ENCODE results near the gene RNF169. TPM values are rescaled to one million over a fixed set of nuclear protein-coding genes. Genes with fewer than 3 reads are reported as not detected.

The RNF169 gene
- total RNA-seq, 1 donor from 2014 or later: 21.3 TPM

DNA sequence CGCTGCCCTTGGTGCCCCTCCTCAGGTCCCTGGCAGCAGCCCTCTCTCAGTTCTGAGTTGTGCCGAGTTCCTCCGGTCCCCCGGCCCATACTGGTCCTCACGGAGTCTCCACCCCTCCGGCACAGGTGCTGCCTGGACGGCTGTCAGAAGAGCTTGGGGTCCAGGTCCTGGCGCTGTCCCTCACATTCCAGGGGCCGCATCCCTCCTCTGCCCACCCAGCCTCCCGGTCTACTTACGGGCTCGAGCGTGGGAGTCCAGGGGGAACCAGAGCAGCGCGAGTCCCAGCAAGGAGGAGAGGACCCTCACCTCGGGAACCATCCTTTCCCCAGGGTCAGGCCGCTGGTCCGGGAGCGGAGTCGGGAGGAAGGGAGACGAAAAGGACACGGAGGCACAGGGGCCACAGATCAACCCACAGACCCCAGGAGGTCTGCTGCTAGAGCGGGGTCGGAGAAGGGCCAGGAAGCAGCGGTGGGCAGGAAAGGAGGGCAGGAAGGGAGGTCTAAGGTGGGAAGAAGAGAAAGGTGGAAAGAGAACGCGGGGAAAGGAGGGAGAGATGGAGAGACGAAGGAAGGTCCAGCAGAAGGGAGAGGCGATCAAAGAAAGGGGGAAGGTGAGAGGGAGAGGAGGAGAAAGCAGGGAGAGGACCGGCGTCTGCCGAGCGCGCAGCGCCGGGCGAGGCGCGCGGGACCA is 17.9 kb upstream of the RNF169 start:
- Histone ChIP-seq H3K4me3 (no peak overlapping the region), H3K27ac (no peak overlapping the region), H3K27me3 (peaks cover 43% of the 10 kb centered on the region), H3K9me3 (no peaks in the 10 kb centered on the region), H3K4me1 (peaks cover 11% of the 10 kb centered on the region), H3K36me3 (no peaks in the 10 kb centered on the region)
- ATAC-seq (no peak), DNase-seq (no peak)
- TF ChIP-seq, protein P1, sequence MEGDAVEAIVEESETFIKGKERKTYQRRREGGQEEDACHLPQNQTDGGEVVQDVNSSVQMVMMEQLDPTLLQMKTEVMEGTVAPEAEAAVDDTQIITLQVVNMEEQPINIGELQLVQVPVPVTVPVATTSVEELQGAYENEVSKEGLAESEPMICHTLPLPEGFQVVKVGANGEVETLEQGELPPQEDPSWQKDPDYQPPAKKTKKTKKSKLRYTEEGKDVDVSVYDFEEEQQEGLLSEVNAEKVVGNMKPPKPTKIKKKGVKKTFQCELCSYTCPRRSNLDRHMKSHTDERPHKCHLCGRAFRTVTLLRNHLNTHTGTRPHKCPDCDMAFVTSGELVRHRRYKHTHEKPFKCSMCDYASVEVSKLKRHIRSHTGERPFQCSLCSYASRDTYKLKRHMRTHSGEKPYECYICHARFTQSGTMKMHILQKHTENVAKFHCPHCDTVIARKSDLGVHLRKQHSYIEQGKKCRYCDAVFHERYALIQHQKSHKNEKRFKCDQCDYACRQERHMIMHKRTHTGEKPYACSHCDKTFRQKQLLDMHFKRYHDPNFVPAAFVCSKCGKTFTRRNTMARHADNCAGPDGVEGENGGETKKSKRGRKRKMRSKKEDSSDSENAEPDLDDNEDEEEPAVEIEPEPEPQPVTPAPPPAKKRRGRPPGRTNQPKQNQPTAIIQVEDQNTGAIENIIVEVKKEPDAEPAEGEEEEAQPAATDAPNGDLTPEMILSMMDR (IDR thresholded peaks at IDR 0.05): no peak
- intact Hi-C loops (cut with DNase I): no loop called here

DNA sequence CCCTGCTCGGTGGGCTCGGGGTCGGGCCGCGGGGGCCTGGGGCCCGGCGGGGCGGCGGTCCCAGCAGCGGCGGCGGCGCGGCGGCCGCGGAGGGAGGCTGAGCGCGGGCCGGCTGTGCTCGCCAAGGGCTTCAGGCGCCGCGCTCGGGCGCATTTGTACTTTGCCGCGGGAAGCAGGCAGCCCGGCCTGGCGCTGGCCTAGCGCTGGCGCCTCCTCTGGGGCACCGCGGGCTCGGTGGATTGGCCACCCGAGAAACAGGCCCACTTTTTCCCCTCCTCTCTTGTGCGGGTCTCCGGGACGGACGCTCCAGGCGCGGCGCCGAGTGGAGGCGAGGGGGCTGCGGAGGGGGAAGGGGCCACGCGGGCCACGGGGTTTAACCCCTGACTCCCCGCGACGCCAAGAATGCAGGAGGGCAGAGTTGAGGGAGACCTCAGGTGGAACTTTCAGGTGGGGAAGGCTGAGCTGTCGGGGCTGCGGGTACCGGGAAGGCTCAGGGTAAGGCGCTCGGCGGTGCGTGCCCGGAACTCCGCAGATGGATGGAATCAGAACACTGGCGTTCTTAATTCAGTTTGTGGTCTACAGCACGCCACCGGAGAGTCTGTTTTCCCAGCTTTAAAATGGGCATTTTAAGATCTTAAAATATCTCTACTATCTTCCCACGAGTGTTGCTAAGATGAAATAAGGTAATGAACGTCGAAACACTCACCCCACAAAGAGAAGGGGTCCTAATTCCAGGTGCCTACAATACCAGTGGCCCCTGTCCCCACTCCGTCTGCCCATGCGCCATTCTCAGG is 17.2 kb upstream of the RNF169 start, which contains the start of gene CHRDL2:
TSS of gene CHRDL2 (minus strand) at position 126 of the 794 bp plus-strand sequence. CDS start 538 bp downstream, outside the sequence.
- H3K27ac ChIP-seq: no peak within 1 kb of the TSS
- TF ChIP-seq, protein P1 (IDR thresholded peaks at IDR 0.05): no peak
- DNase-seq: peak; percentile 71
- peaks cover 42% of the 10 kb centered on the region for H3K27me3 ChIP-seq
- peaks cover 6% of the 10 kb centered on the region for H3K4me1 ChIP-seq
- intact Hi-C loops (cut with DNase I): no loop called here
- H3K4me3 ChIP-seq: peak within 1 kb of the TSS; percentile 34
- peak; percentile 33 for ATAC-seq
- no peaks in the 10 kb centered on the region for H3K36me3 ChIP-seq
- no peaks in the 10 kb centered on the region for H3K9me3 ChIP-seq

DNA sequence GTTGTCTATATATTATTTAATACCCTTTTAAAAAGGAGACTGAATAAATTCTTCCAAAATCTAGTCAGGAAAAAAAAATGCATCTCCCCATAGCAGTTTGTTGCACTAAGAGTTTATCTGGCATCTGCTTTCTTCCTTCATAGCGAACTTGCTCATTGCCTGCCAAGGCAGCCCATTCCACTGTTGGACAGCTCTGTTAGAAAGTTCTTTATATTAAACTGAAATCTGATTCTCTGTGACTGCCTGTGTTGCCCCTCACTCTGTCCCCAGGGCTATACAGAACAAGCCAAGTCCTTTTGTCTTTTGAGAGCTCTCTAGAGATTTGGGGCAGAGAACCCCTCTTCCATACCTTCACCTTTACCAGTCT is 14.1 kb upstream of the RNF169 start:
- TF ChIP-seq, protein P1 (IDR thresholded peaks at IDR 0.05): no peak
- Histone ChIP-seq H3K36me3 (no peaks in the 10 kb centered on the region), H3K27ac (no peak overlapping the region), H3K4me1 (peaks cover 5% of the 10 kb centered on the region), H3K9me3 (no peaks in the 10 kb centered on the region), H3K27me3 (peaks cover 42% of the 10 kb centered on the region), H3K4me3 (no peak overlapping the region)
- ATAC-seq (no peak), DNase-seq (no peak)
- intact Hi-C loops (cut with DNase I): no loop called here

DNA sequence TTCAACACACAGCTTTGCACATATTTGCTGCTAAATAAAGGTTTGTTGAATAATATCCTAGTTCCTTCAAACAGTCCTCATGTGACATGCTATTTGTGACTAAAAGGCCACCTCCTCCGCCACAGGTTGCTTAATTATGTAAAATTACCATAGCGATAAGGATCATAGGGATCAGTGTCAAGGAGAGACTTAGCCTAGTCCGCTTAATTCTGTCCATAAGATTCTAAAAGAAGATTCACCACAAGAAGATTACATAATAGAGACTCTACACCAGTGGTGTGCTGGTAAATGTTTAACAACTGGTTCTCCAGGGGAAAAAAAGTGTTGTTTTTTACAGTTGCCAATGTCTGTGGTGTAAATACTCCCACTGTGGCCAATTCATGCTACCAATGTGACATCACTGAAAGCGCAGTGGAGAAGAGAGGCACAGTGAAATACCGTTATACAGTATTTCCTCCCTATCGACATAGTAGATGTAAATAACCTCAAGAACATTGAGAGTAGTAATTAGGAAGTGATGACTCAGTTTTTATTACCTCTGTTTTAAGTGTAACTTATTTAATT is 13.2 kb upstream of the RNF169 start:
- no peak overlapping the region for H3K4me3 ChIP-seq
- no peaks in the 10 kb centered on the region for H3K36me3 ChIP-seq
- peaks cover 38% of the 10 kb centered on the region for H3K27me3 ChIP-seq
- DNase-seq (no peak), ATAC-seq (no peak)
- peaks cover 5% of the 10 kb centered on the region for H3K4me1 ChIP-seq
- TF ChIP-seq, protein P1 (IDR thresholded peaks at IDR 0.05): no peak
- H3K27ac ChIP-seq: no peak overlapping the region
- intact Hi-C loops (cut with DNase I): no loop called here
- H3K9me3 ChIP-seq: no peaks in the 10 kb centered on the region

DNA sequence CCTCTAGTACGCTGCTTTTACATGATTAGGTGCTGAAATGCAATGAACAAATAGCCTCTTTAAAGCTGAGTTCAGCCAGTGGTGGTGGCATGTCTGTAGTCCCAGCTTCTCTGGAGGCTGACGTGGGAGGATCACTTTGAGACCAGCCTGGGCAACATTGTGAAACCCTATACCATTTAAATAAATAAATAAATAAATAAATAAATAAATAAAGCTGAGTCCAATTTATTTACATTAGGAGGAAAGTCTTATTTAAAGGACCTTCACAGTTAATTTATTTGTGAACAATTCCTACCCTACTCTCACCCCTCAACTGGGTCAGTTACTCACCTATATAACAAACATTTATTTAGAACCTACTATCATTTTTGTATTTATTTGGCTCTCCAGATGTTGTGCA is 12.6 kb upstream of the RNF169 start:
- Histone ChIP-seq H3K36me3 (no peaks in the 10 kb centered on the region), H3K4me3 (no peak overlapping the region), H3K27me3 (peaks cover 33% of the 10 kb centered on the region), H3K27ac (no peak overlapping the region), H3K4me1 (peaks cover 5% of the 10 kb centered on the region), H3K9me3 (no peaks in the 10 kb centered on the region)
- TF ChIP-seq, protein P1 (IDR thresholded peaks at IDR 0.05): no peak
- intact Hi-C loops (cut with DNase I): no loop called here
- ATAC-seq (no peak), DNase-seq (no peak)
